HT1080 (cell line): ENCODE measurements around the gene GSTA4. TPM values are rescaled to one million over a fixed set of nuclear protein-coding genes. Genes with fewer than 3 reads are reported as not detected.

ENCODE experiments used
- total RNA-seq: library from RNA; depleted of rRNA; stranded (reverse); fragments of >200 nt; shearing (Covaris generic); gene quantifications from 2 replicates; pipeline ENCODE4 v1.2.3, GENCODE V29; 2014; rRNA removed

GSTA4 gene
- total RNA-seq, 1 experiment from 2014 or later: not detected

Other genes starting within 250 kb of the GSTA4 start
- not detected in 2 replicates for gene GSTA2, start 231.8 kb downstream of the GSTA4 start, total RNA-seq
- gene GSTA1, start 191.5 kb downstream of the GSTA4 start, total RNA-seq: not detected in 2 replicates
- gene GSTA5, start 154.5 kb downstream of the GSTA4 start, total RNA-seq: not detected in 2 replicates
- not detected in 2 replicates for gene GSTA3, start 85.6 kb downstream of the GSTA4 start, total RNA-seq
- gene CILK1, start 66.5 kb upstream of the GSTA4 start, total RNA-seq: 13.7 and 17.6 TPM in 2 replicates
- 25.2 and 33.9 TPM in 2 replicates for gene FBXO9, start 70.1 kb upstream of the GSTA4 start, total RNA-seq
- not detected in 2 replicates for gene GCM1, start 153.6 kb upstream of the GSTA4 start, total RNA-seq